ENCODE data around the gene LRGUK. TPM values are rescaled to one million over a fixed set of nuclear protein-coding genes. Genes with fewer than 3 reads are reported as not detected.

LRGUK gene
- total and polyA plus RNA-seq, 2 donors = 0.16 to 0.42 TPM

DNA sequence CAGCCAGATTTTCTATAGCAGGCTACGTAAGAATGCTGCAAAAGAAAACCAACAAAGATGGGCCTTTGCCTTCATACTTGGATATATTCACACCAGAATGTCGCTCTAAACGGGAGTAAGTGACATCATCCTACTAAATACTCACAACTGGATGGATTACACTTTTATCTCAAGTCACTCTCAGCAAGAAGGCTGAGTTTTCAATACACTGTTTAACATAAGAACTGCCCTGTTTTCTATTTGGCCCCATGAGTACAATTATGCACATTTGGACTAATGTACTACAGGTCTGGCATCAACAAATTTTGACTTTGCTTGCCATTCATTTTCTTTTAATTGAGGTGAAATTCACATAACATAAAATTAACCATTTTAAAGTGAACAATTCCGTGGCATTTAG, 181.4 kb downstream of the LRGUK start:
- peaks cover 13 to 20% of the 10 kb centered on the region in 2 donors for H3K36me3 ChIP-seq (ENCODE audit: control insufficient read depth in 2 of 2, insufficient read depth in 2 of 2, low read length in 1 of 2)
- no peak overlapping the region for H3K27ac ChIP-seq (ENCODE audit: low read depth in 1 of 2, low read length in 1 of 2)
- no peaks in the 10 kb centered on the region for H3K27me3 ChIP-seq (ENCODE audit: control insufficient read depth in 2 of 2, insufficient read depth in 1 of 2, low read length in 1 of 2)
- 98% methylated on average over 4 of the region's 4 CpGs for WGBS
- no peaks in the 10 kb centered on the region for H3K9me3 ChIP-seq (ENCODE audit: control insufficient read depth in 2 of 2, insufficient read depth in 1 of 2, low read length in 1 of 2)
- H3K4me3 ChIP-seq (ENCODE audit: low read length in 2 of 2) = no peak overlapping the region
- no peaks in the 10 kb centered on the region for H3K4me1 ChIP-seq (ENCODE audit: control insufficient read depth in 2 of 2, insufficient read depth in 2 of 2, low read length in 2 of 2)
- DNase-seq (ENCODE audit: low read depth in 6 of 9, low spot score in 9 of 9) = no peak

DNA sequence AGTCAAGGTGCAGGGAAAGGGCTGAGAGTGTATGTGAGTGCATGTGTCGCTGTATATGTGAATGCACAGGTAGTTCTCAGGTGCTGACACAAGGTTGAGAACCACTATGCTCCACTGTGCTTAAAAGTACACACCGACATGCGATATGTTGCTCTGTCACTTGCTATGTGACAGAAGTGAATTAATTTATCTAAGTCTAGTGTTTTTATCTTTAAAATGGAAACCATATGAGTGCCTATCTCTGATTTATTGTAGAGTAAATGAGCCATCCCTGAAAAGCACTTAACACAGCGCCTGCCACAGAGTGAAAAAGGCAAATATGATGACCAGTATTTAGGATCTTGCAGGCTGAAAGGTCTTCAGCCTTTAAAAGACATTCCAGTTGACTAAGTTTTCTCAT, 184.7 kb downstream of the LRGUK start:
- H3K4me1 ChIP-seq (ENCODE audit: control insufficient read depth in 2 of 2, insufficient read depth in 2 of 2, low read length in 2 of 2) = peaks cover 8% of the 10 kb centered on the region in 2 donors
- WGBS = 98% methylated on average over 4 of the region's 4 CpGs
- no peaks in the 10 kb centered on the region for H3K9me3 ChIP-seq (ENCODE audit: control insufficient read depth in 2 of 2, insufficient read depth in 1 of 2, low read length in 1 of 2)
- no peaks in the 10 kb centered on the region for H3K27me3 ChIP-seq (ENCODE audit: control insufficient read depth in 2 of 2, insufficient read depth in 1 of 2, low read length in 1 of 2)
- no peak overlapping the region for H3K4me3 ChIP-seq (ENCODE audit: low read length in 2 of 2)
- peaks cover 0 to 4% of the 10 kb centered on the region in 2 donors for H3K36me3 ChIP-seq (ENCODE audit: control insufficient read depth in 2 of 2, insufficient read depth in 2 of 2, low read length in 1 of 2)
- H3K27ac ChIP-seq (ENCODE audit: low read depth in 1 of 2, low read length in 1 of 2) = no peak overlapping the region
- no peak for DNase-seq (ENCODE audit: low read depth in 6 of 9, low spot score in 9 of 9)

DNA sequence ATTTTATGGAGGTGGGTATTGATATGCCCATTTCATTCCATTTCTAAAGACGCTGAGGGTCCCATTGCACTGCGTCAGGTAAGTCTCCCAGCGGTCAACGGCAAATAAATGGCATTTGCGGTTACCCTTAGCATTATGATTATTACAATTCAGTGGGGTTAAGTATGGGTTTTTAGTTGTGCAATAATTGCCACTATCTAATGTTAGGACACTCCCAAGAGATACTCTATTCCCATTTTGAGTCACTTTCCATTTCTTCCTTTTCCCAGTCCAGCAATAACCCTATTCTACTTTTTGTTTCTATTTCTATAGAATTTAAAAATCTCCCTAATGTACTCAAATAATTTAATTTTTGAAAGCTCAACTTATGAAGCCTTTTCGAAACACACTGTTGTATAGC, 185.6 kb downstream of the LRGUK start:
- WGBS = 89% methylated on average over 6 of the region's 6 CpGs
- Histone ChIP-seq H3K27ac (ENCODE audit: low read depth in 1 of 2, low read length in 1 of 2) (no peak overlapping the region), H3K36me3 (ENCODE audit: control insufficient read depth in 2 of 2, insufficient read depth in 2 of 2, low read length in 1 of 2) (peaks cover 0 to 4% of the 10 kb centered on the region in 2 donors), H3K27me3 (ENCODE audit: control insufficient read depth in 2 of 2, insufficient read depth in 1 of 2, low read length in 1 of 2) (no peaks in the 10 kb centered on the region), H3K9me3 (ENCODE audit: control insufficient read depth in 2 of 2, insufficient read depth in 1 of 2, low read length in 1 of 2) (no peaks in the 10 kb centered on the region), H3K4me3 (ENCODE audit: low read length in 2 of 2) (no peak overlapping the region), H3K4me1 (ENCODE audit: control insufficient read depth in 2 of 2, insufficient read depth in 2 of 2, low read length in 2 of 2) (peaks cover 8 to 13% of the 10 kb centered on the region in 2 donors)
- DNase-seq (ENCODE audit: low read depth in 6 of 9, low spot score in 9 of 9) = no peak

DNA sequence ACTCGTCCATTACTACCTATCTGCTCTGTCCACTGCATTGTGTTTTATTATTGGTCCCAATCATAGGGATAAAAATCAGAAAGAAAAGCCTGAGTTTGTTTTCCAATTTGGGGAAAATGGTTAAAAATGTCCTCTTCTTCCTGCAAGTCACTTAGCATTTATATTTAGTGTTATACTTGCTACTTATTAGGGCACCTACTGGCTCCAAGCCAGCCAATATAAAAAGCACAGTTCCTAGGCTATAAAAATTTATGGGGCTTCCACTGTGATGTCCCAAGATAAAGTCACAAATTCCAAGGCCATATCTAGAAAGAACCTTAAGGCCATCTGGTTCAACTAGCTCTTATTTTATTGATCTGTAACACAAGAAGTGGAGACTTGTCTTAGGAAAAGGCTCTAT, 186.4 kb downstream of the LRGUK start:
- no peak overlapping the region for H3K4me3 ChIP-seq (ENCODE audit: low read length in 2 of 2)
- 100% methylated on average over 1 of the region's 1 CpG for WGBS

More for the DNA sequence above, 186.4 kb downstream of the LRGUK start:
- no peak overlapping the region for H3K27ac ChIP-seq (ENCODE audit: low read depth in 1 of 2, low read length in 1 of 2)
- H3K36me3 ChIP-seq (ENCODE audit: control insufficient read depth in 2 of 2, insufficient read depth in 2 of 2, low read length in 1 of 2) = peaks cover 0 to 4% of the 10 kb centered on the region in 2 donors
- H3K27me3 ChIP-seq (ENCODE audit: control insufficient read depth in 2 of 2, insufficient read depth in 1 of 2, low read length in 1 of 2) = no peaks in the 10 kb centered on the region
- no peaks in the 10 kb centered on the region for H3K9me3 ChIP-seq (ENCODE audit: control insufficient read depth in 2 of 2, insufficient read depth in 1 of 2, low read length in 1 of 2)
- no peak for DNase-seq (ENCODE audit: low read depth in 6 of 9, low spot score in 9 of 9)
- H3K4me1 ChIP-seq (ENCODE audit: control insufficient read depth in 2 of 2, insufficient read depth in 2 of 2, low read length in 2 of 2) = peaks cover 8 to 13% of the 10 kb centered on the region in 2 donors

Other genes starting within 250 kb of the LRGUK start
- gene SLC35B4, start 189.6 kb downstream of the LRGUK start, total RNA-seq = 6.1 TPM
- 5.0 TPM for gene SLC35B4, start 189.6 kb downstream of the LRGUK start, polyA plus RNA-seq